LNCaP clone FGC (cell line): ENCODE results near the gene PPM1H.

Experiments used
- DNase-seq: peaks from one replicate; pipeline ENCODE4 v3.0.0-alpha.2; 2011; ENCODE audit warnings: low read depth
- H3K4me3 ChIP-seq: 2 replicates; pipeline ENCODE4 v1.5.1; 2011; ENCODE audit warnings: mild to moderate bottlenecking, low read depth, low read length, control low read depth
- CTCF ChIP-seq: IDR thresholded peaks from 2 replicates; pipeline ENCODE4 v1.5.1; 2012; ENCODE audit warnings: mild to moderate bottlenecking; ENCODE audit not compliant: control insufficient read depth, insufficient read depth; ENCODE audit errors: extremely low read depth

Gene PPM1H

GRCh38 chr12:62621101-62621638 is 313.8 kb downstream of the PPM1H start:
- no peak overlapping the region for H3K4me3 ChIP-seq
- TF ChIP-seq CTCF: no peak
- no peak for DNase-seq

GRCh38 chr12:62618930-62619329 is 316.0 kb downstream of the PPM1H start:
- DNase-seq: no peak
- no peak for TF ChIP-seq CTCF
- H3K4me3 ChIP-seq: no peak overlapping the region

- DNase-seq: no peak
- H3K4me3 ChIP-seq: no peak overlapping the region
- no peak for TF ChIP-seq CTCF
These were observed 316.6 kb downstream of the PPM1H start for GRCh38 chr12:62618319-62618718.

- no peak overlapping the region for H3K4me3 ChIP-seq
- no peak for DNase-seq
- no peak for TF ChIP-seq CTCF
These were observed 321.9 kb downstream of the PPM1H start for GRCh38 chr12:62613081-62613480.

GRCh38 chr12:62606654-62607053 is 328.3 kb downstream of the PPM1H start:
- no peak for TF ChIP-seq CTCF
- DNase-seq: no peak
- no peak overlapping the region for H3K4me3 ChIP-seq

GRCh38 chr12:62605981-62606380 is 329.0 kb downstream of the PPM1H start:
- TF ChIP-seq CTCF: no peak
- H3K4me3 ChIP-seq: no peak overlapping the region
- DNase-seq: no peak

GRCh38 chr12:62604871-62605270 is 330.1 kb downstream of the PPM1H start:
- no peak for TF ChIP-seq CTCF
- H3K4me3 ChIP-seq: no peak overlapping the region
- no peak for DNase-seq
